ENCODE results near the gene RASL12.

Gene RASL12

GRCh38 chr15:65062061-65062460 is 5.7 kb downstream of the RASL12 start:
- H3K27ac ChIP-seq (replicated peaks): no peak overlapping the region
- H3K4me3 ChIP-seq (replicated peaks; ENCODE audit: insufficient read depth, low read length): no peak overlapping the region
- H3K27me3 ChIP-seq (ENCODE audit: insufficient read depth, poor library complexity, severe bottlenecking): peaks cover 14% of the 10 kb centered on the region
- DNase-seq (ENCODE audit: low read depth in 1 of 2, low spot score in 1 of 2): no peak
- TF ChIP-seq REST (IDR thresholded peaks at IDR 0.05; ENCODE audit: insufficient replicate concordance, low read depth) (no peak), GABPA (IDR thresholded peaks at IDR 0.05; ENCODE audit: low read depth) (no peak), CTCF (IDR thresholded peaks at IDR 0.05; ENCODE audit: insufficient read depth, low read length) (no peak), SPI1 (IDR thresholded peaks at IDR 0.05; ENCODE audit: borderline replicate concordance, low read depth) (no peak), POLR2AphosphoS5 (IDR thresholded peaks at IDR 0.05; ENCODE audit: low read depth) (no peak)

GRCh38 chr15:65060641-65061397 is 7.0 kb downstream of the RASL12 start:
- Histone ChIP-seq H3K27me3 (ENCODE audit: insufficient read depth, poor library complexity, severe bottlenecking) (peaks cover 4% of the 10 kb centered on the region), H3K4me3 (replicated peaks; ENCODE audit: insufficient read depth, low read length) (no peak overlapping the region), H3K27ac (replicated peaks) (no peak overlapping the region)
- DNase-seq (ENCODE audit: low read depth in 1 of 2, low spot score in 1 of 2): no peak
- TF ChIP-seq SPI1 (IDR thresholded peaks at IDR 0.05; ENCODE audit: borderline replicate concordance, low read depth) (no peak), REST (IDR thresholded peaks at IDR 0.05; ENCODE audit: insufficient replicate concordance, low read depth) (no peak), CTCF (IDR thresholded peaks at IDR 0.05; ENCODE audit: insufficient read depth, low read length) (no peak), POLR2AphosphoS5 (IDR thresholded peaks at IDR 0.05; ENCODE audit: low read depth) (no peak), GABPA (IDR thresholded peaks at IDR 0.05; ENCODE audit: low read depth) (no peak)

GRCh38 chr15:65059931-65060596 is 7.7 kb downstream of the RASL12 start:
- no peak overlapping the region for H3K27ac ChIP-seq (replicated peaks)
- DNase-seq (ENCODE audit: low read depth in 1 of 2, low spot score in 1 of 2): no peak
- TF ChIP-seq CTCF (IDR thresholded peaks at IDR 0.05; ENCODE audit: insufficient read depth, low read length) (no peak), POLR2AphosphoS5 (IDR thresholded peaks at IDR 0.05; ENCODE audit: low read depth) (no peak), REST (IDR thresholded peaks at IDR 0.05; ENCODE audit: insufficient replicate concordance, low read depth) (no peak), SPI1 (IDR thresholded peaks at IDR 0.05; ENCODE audit: borderline replicate concordance, low read depth) (no peak; the same call in 1 of the 2 replicates)
- H3K27me3 ChIP-seq (ENCODE audit: insufficient read depth, poor library complexity, severe bottlenecking): no peaks in the 10 kb centered on the region
- no peak overlapping the region for H3K4me3 ChIP-seq (replicated peaks; ENCODE audit: insufficient read depth, low read length)
